C4-2B (cell line): ENCODE data around the gene MYZAP.

ENCODE experiments used
- ZFX ChIP-seq: fragments of 450-650 bp; IDR thresholded peaks from 2 replicates; pipeline ENCODE4 v1.6.1; 2017
- TF ChIP-seq, protein P1 (sequence below): fragments of 450-650 bp; conservative IDR thresholded peaks from 2 replicates; pipeline ENCODE4 v1.5.1; 2017; ENCODE audit warnings: mild to moderate bottlenecking

GRCh38 chr15:57565311-57565710 is 26.4 kb upstream of the MYZAP start:
- TF ChIP-seq, protein P1, sequence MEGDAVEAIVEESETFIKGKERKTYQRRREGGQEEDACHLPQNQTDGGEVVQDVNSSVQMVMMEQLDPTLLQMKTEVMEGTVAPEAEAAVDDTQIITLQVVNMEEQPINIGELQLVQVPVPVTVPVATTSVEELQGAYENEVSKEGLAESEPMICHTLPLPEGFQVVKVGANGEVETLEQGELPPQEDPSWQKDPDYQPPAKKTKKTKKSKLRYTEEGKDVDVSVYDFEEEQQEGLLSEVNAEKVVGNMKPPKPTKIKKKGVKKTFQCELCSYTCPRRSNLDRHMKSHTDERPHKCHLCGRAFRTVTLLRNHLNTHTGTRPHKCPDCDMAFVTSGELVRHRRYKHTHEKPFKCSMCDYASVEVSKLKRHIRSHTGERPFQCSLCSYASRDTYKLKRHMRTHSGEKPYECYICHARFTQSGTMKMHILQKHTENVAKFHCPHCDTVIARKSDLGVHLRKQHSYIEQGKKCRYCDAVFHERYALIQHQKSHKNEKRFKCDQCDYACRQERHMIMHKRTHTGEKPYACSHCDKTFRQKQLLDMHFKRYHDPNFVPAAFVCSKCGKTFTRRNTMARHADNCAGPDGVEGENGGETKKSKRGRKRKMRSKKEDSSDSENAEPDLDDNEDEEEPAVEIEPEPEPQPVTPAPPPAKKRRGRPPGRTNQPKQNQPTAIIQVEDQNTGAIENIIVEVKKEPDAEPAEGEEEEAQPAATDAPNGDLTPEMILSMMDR: no peak
- no peak for TF ChIP-seq ZFX
